Sciatic nerve (tissue), 2 donors: ENCODE measurements around the gene FCN2. TPM values are rescaled to one million over a fixed set of nuclear protein-coding genes. Genes with fewer than 3 reads are reported as not detected.
A peak's percentile ranks its signal among the peaks of the same experiment; 100 is the strongest.

ENCODE experiments used
- ATAC-seq: fragments of 200-7000 bp; cut with Tn5 transposase; one replicate; pipeline ENCODE4 v1.9.1; 2020; ENCODE audit warnings: mild to moderate bottlenecking, moderate library complexity
- DNase-seq: peaks from one replicate; pipeline ENCODE4 v3.0.0-alpha.2; 2020; ENCODE audit warnings: low spot score
- intact Hi-C: fragments of 100-400 bp; cut with DNase I; formaldehyde crosslinking; loops from one replicate; pipeline ENCODE4 v1.14.2; 2022
- total RNA-seq: library from RNA; stranded (reverse); fragmentation: NEBNext Ultra II Directional; extraction: Animal tissue kit (Norgen Biotek cat#: 25700); gene quantifications from one replicate; pipeline ENCODE4 v1.2.1, GENCODE V29; 2021
- donor health status: DM: no; HTN: no; CAD: no.
- donor health status: DM: no; HTN: no; CAD: no.

FCN2 gene
- not detected for total RNA-seq

DNA sequence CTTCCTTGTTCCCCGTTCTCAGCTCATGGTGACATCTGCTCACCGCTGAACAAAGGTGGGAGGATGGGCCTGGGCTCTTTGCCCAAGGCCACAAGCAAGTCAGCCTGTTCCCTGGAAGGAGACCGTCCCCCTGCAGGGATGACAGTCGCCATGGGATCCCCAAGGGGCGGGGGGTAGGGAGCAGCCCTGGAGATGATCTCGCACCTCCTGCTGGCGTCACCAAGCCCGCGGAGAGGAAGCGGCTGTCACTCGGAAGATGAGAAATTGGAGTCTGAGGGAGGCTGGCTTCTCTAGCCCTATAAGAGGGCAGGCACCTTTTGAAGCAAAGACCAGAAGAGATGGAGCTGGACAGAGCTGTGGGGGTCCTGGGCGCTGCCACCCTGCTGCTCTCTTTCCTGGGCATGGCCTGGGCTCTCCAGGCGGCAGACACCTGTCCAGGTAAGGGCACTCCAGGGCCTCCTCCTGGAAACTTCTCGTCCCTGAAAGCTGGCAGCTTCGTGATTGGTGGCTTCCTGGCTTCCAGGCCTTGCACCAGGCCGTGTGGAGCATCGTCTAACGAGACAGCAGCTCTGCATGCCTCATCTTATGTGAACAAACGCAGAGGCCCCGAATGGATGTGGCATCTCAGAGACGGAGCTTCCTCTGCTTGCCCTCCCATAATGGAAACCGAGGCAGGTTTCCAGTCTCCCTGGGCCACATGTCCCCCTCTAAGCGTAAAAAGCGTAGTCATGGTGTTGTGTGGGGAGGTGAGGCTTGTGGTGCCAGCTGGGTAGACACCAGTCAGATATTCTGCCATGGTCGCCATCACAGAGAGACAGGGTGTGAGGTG is at the start of gene FCN2:
TSS of gene FCN2 (plus strand) at position 327 of the 829 bp plus-strand sequence. CDS start at position 339, 12 bp downstream.
- peak; percentile 19 for DNase-seq
- ATAC-seq = no peak
- intact Hi-C loops = no loop called here

GRCh38 chr9:134830926-134831720 is 49.5 kb upstream of the FCN2 start:
- DNase-seq (no peak), ATAC-seq (no peak)
- intact Hi-C loops = no loop called here

DNA sequence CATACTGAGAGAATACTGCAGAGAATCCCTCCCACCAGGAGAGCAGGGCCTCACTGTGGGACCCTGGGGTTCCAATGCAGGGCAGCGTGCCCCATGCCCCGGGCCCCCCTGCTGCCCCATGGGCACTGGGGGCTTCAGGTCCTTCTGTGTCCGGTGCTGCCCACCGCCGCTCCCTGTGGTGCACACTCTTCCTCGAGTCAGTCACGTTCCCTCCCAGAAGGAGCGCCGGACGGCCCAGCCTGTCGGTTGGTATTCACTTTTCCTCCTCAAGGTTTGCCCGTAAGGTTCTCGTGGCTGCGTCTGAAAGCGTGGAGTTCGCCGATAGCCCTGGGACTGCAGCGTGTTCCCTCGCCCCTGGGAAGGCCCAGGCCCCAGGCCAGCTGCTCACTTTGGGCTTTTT is 48.1 kb upstream of the FCN2 start:
- intact Hi-C loops = no loop called here
- DNase-seq (no peak), ATAC-seq (no peak)

DNA sequence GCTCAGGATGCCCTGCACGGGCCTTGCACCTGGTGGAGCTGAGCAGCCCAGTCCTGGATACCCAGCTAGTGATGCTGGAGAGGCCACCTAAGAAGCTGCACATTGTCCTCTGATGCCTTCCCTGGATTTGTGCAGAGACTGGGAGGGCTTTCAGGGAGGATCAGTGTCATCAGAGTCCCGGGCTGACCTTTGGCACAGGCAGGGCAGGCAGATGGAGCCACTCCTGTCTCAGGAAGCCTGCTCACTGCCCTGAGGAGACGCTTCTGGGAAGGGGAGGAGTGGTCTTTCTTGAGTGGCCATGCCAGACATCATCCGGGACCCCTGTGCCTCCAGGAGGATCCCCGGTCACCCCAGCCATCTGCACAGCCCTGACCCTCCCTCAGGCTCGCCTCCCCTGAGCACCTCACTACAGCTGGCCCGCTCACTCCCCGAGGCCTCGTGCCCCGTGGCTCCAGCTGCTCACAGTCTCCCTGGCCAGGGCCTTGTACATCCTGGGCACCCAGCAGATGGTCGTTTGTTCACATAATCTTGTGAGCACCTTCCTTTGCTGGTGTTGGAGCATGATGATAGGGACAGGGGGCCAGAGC is 47.2 kb upstream of the FCN2 start:
- intact Hi-C loops = no loop called here
- DNase-seq (no peak), ATAC-seq (no peak)

GRCh38 chr9:134834217-134834956 is 46.2 kb upstream of the FCN2 start:
- no peak for ATAC-seq
- intact Hi-C loops = no loop called here
- no peak for DNase-seq

DNA sequence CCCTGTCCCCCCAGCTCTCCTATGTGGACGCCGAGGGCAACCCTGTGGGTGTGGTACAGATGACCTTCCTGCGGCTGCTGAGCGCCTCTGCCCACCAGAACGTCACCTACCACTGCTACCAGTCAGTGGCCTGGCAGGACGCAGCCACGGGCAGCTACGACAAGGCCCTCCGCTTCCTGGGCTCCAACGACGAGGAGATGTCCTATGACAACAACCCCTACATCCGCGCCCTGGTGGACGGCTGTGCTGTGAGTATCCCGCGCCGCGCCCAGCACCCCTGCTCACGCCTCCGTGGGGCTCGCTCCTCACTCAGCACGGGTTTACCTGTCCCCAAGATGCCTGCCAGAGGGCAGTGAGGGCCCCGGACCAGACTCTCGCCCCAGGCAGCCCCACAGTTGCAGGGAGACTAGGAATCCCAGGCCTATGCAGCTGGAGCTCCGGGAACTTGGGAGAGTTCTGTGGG is 45.6 kb upstream of the FCN2 start:
- intact Hi-C loops = no loop called here
- peak; percentile 7 for ATAC-seq
- no peak for DNase-seq

GRCh38 chr9:134835448-134835847 is 45.2 kb upstream of the FCN2 start:
- ATAC-seq (peak; percentile 86), DNase-seq (no peak)
- intact Hi-C loops = no loop called here

- intact Hi-C loops = no loop called here
- no peak for DNase-seq
- ATAC-seq = no peak
Measured at GRCh38 chr9:134835987-134836386, 44.6 kb upstream of the FCN2 start.

DNA sequence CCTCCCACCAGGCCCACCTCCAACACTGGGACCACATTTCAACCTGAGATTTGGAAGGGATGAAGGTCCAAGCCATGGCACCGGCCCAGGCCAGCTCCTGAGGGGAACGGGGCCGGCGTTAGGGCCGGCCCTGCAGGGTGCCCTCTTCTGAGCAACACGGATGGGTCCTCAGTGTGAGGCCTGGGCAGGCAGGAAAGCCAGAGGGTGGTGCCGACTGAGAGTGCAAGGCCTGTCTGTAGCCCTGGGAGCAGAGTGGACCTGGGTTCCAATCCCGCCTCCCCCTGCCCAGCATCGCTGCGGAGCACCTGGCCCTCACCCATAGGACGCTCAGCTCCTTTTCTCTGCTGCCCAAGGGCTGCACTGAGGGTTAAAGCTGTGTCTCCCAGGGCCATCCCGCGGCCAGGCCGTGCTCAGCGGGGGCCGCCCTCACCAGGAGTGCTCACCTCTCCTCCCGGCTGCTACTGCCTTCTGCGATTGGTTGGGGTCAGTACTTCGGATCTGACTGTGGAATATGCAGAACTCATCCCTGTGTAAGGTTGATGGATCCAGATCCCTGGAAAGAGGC is 44.1 kb upstream of the FCN2 start:
- DNase-seq (no peak), ATAC-seq (no peak)
- intact Hi-C loops = no loop called here

- intact Hi-C loops = no loop called here
- ATAC-seq (no peak), DNase-seq (no peak)
Measured at GRCh38 chr9:134837529-134837928, 43.1 kb upstream of the FCN2 start.

- DNase-seq = no peak
- intact Hi-C loops = no loop called here
- ATAC-seq = no peak
Measured at GRCh38 chr9:134838651-134839454, 41.8 kb upstream of the FCN2 start.

- DNase-seq (no peak), ATAC-seq (no peak)
- intact Hi-C loops = no loop called here
Measured at GRCh38 chr9:134839455-134840125, 41.0 kb upstream of the FCN2 start.

GRCh38 chr9:134840511-134840910 is 40.1 kb upstream of the FCN2 start:
- no peak for ATAC-seq
- no peak for DNase-seq
- intact Hi-C loops = no loop called here

DNA sequence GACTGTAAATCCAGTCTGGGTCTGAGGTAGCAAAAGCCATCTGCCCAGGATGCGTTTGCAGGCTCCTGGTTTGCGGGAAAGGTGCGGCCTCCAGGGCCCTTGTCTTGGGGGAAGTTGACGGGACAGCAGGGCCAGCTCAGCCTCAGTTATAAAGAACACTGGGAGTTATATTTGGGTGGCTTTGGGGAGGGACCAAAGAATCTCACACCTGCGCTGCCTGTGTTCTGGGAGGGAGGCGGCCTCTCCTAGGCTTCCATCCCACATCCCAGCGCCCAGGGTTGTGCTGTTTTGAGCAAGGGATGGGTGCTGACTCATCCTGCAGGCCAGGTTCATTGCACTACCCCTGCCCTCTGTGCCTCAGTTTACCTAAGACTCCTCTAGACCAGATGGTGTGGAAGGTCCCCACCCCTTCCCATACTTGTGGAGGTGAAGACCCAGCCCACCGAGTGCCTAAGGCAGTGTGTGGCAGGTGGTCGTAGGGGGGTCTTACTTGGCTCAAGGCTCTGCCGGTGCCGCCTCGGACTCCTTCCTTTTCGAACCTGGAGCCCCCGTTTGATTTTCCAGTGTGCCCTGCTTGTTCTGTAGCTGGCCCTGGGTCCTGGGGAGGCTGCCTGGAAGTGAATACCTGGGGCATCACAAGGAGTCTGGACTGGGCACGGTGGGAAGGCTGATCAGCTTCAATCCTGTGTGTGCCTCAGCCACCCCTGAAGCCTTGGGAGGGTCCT is 39.3 kb upstream of the FCN2 start:
- DNase-seq = no peak
- intact Hi-C loops = no loop called here
- ATAC-seq = no peak

DNA sequence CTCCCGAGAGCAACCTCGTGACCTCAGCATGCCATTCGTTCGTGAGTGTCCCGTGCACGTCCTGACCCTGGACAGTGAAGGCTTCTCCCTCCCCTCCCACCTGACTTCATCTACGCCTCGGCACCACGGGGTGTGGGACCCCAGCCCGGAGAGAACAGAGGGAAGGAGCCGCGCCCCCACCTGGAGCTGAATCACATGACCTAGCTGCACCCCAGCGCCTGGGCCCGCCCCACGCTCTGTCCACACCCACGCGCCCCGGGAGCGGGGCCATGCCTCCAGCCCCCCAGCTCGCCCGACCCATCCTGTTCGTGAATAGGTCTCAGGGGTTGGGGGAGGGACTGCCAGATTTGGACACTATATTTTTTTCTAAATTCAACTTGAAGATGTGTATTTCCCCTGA is 38.3 kb upstream of the FCN2 start:
- DNase-seq (no peak), ATAC-seq (no peak)
- intact Hi-C loops = no loop called here

DNA sequence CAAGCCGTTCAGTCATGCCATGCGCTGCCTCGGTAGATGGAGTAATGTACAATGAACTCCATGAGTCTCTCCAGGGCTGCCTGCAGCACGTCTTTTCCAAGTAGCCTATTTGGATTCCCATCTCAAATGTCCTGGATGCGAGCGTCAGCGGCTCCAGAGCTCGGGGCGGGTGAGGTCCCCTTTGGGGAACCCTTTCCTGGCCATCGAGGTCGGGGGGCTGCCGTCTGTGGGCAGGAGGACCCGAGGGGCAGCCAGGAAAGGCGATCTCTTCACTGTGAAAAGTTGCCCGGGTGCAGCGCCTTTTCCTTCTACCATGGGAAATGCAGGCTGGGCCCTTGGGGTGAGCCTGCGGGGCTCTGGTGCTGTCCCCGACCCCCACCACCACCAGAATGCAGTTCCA is 36.9 kb upstream of the FCN2 start:
- intact Hi-C loops = no loop called here
- DNase-seq = no peak
- ATAC-seq = no peak

DNA sequence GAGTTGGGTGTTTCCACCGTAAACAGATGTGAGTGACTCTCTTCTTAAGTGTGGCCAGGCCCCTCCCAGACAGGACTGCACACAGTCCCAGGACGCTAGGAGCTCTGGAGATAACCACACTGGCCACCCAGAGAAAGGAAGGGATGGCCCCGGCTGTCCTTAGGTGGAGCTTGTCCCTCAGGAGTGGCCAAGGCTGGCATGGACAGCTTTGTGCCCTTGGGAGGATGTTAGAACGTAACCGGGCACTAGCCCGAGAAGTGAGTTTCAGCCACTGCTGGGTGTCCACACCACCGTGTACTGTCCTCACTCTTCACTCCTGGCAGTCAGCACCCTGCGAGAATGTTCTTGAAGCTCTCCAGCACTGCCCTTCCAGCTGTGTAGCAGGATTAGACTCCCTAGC is 35.8 kb upstream of the FCN2 start:
- intact Hi-C loops = no loop called here
- no peak for ATAC-seq
- DNase-seq = no peak
